D721Med (cell line): Measurements from ENCODE around the gene MED27.
A peak's percentile ranks its signal among the peaks of the same experiment; 100 is the strongest.

Source experiments
- DNase-seq: peaks from one replicate; pipeline ENCODE4 v3.0.0; 2011; ENCODE audit warnings: low spot score; ENCODE audit not compliant: insufficient read length
- FAIRE-seq: peaks from 2 replicates; lab custom pipeline; 2011; peaks lifted over from hg19 to GRCh38; lab: Jason Lieb, UNC
- CTCF ChIP-seq: IDR thresholded peaks from 2 replicates; pipeline ENCODE4 v1.5.1; 2012; ENCODE audit warnings: mild to moderate bottlenecking, control low read depth; ENCODE audit not compliant: insufficient read depth; ENCODE audit errors: missing control alignments

Gene MED27

DNA sequence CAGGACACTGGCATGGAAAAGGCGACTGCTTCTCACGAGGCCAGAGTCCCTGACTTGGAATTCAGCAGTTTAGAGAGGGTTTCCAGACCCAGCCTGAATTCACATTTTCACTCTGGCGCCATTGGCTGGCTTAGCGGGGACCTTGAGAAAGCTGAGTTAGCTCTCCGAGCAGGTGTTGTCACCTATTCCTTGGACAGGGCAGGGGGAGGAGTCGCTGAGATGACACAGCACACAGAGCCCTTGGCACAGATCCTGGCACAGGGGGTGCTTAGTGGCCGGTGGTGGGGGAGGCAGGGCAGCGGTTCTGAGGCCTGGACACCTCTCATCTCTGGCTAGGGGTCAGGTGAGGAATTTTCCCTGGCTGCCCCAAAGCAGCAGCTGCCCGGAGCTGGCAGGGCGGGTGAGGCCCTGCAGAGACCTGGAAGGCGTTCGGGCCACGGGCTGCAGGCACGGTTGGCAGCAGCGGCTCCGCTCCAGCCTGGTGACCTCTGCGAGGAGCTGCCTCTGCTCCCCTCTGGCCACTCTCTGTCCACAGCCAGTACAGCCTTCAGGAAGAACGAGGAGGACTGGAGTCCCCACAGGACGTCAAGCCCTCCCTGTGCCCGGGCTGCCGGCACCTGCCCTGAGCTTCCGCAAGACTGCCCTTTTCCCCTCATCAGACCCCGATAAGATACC is 267.4 kb downstream of the MED27 start:
- DNase-seq (no peak), FAIRE-seq (no peak)
- no peak for TF ChIP-seq CTCF

DNA sequence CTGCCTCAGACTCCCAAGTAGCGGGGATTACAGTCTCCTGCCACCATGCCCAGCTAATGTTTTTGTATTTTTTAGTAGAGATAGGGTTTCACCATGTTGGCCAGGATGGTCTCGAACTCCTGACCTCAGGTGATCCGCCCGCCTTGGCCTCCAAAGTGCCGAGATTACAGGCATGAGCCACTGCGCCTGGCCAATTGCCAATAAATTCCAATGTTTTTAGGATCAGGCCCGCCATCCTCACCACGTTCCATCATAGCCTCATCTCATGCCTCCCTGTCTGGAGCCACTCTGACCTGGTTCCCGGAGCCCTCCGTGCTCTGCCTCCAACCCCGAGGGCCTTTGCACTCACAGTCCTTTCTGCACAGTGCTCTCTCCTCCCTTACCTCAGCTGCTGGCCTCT is 268.3 kb downstream of the MED27 start:
- no peak for DNase-seq
- no peak for TF ChIP-seq CTCF
- no peak for FAIRE-seq

DNA sequence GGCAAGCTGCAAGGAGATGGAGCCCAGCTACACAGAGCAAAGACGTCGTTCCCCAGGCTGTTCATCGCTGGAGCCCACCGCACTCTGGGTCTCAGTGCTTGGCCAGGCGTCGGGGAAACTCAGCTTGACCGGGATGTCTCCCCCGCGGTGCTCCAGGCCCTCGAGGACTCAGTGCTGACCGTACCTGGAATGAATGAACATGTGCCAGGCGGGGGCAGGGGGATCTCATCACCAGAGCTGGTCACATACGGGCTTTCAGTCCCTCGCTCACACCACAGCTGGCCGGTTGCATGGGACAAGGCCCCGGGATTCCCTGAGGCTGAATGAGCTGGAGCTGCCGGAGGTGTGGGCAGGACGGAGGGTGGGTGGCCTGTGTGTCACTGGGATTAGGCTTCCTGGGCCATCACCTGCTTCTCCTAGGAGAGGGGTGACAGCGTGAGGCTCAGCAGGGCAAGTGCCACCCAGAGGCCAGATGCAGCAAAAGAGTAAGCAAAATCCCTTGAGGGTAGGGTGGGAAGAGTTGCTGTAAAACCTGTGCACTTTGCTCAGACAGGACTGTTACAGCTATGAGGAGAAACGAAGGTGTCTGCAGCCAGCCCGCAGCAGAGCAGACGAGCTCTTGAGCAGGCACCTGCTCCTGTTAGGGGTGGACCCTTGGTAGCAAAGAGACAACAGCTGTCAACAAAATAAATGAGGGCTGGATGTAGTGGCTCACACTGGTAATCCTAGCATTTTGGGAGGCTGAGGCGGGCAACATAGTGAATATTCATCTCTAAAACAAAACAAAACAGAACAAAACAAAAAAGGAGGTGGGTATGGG is 269.1 kb downstream of the MED27 start:
- peak; percentile 21 for TF ChIP-seq CTCF
- DNase-seq (no peak), FAIRE-seq (no peak)
